Measurements from ENCODE around the gene MCM7.

GRCh38 chr7:100109521-100110163 is 8.4 kb upstream of the MCM7 start:
- TF ChIP-seq CTCF (IDR thresholded peaks at IDR 0.05) (no peak), EP300 (IDR thresholded peaks at IDR 0.05) (no peak), POLR2A (IDR thresholded peaks at IDR 0.05) (no peak)

Measured in sigmoid colon (tissue), 4 donors.